GM20000 (cell line): ENCODE data around the gene NHEJ1.

ENCODE experiments used
- DNase-seq: peaks from one replicate; pipeline ENCODE4 v3.0.0; 2012; ENCODE audit warnings: low spot score
- TF ChIP-seq, protein P1 (sequence below): IDR thresholded peaks from 2 replicates; pipeline ENCODE4 v1.5.1; 2012; ENCODE audit warnings: mild to moderate bottlenecking, control low read depth; ENCODE audit errors: extremely low read depth, missing control alignments

The NHEJ1 gene

DNA sequence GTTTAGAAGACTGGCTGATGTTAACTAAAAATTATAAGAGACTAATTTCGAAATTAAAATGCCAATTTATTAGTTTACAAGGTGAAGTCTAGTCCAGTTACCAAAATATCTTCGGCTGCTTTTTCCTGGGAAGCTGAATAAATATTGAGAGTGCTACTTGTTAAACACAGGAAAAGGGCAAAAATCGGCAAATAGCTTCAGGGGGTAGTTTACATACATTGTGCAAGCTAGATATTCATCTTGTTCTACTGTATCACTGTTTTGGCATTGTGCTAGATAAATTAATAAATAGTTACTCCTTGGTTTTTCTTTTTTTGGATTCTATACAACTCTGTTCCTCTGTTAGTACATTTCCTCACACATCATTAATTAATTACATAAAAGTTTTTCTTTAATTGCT, 29.3 kb downstream of the NHEJ1 start:
- DNase-seq, result no peak
- TF ChIP-seq, protein P1, sequence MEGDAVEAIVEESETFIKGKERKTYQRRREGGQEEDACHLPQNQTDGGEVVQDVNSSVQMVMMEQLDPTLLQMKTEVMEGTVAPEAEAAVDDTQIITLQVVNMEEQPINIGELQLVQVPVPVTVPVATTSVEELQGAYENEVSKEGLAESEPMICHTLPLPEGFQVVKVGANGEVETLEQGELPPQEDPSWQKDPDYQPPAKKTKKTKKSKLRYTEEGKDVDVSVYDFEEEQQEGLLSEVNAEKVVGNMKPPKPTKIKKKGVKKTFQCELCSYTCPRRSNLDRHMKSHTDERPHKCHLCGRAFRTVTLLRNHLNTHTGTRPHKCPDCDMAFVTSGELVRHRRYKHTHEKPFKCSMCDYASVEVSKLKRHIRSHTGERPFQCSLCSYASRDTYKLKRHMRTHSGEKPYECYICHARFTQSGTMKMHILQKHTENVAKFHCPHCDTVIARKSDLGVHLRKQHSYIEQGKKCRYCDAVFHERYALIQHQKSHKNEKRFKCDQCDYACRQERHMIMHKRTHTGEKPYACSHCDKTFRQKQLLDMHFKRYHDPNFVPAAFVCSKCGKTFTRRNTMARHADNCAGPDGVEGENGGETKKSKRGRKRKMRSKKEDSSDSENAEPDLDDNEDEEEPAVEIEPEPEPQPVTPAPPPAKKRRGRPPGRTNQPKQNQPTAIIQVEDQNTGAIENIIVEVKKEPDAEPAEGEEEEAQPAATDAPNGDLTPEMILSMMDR, result no peak

DNA sequence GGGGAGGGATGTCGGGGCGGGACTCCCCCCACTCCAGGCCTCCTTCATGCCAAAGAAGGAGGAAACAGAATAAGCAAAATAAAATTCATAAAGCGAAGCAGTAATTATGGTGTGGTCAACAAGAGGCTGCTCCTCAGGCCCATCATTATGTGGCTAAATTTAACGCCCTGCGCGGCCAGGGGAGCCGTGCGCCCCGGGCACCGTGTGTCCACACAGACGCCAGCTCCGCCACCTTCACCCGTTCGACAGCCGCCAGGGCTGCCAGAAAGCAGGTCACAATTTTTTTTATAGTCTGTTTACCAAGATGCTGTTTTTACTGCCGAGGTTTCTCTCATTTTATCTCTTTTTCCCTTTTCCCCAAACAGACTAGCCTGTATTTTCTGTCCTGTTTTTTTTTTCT, 31.0 kb downstream of the NHEJ1 start:
- no peak for DNase-seq

DNA sequence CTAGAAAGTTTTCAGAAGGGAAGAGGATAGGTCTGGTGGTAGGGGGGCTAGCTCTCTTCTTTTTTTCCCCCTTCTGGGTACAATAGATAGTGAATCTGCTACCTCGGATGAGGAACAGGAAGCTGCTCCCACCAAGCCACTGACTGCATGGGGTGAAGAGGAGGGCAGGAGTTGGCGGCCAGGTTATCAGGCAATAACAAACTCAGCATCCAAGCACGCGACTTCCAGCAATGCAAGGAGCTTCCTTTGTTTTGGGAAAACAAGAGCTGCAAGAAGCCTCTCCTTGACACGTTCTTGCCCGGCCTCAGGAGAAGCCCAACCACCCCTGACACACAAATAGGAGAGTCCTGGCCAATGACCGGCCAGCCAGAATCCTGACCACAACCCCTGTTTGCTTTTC, 32.2 kb downstream of the NHEJ1 start:
- no peak for DNase-seq
- TF ChIP-seq, protein P1, result no peak

More for the DNA sequence above, 31.0 kb downstream of the NHEJ1 start:
- TF ChIP-seq, protein P1, result no peak

DNA sequence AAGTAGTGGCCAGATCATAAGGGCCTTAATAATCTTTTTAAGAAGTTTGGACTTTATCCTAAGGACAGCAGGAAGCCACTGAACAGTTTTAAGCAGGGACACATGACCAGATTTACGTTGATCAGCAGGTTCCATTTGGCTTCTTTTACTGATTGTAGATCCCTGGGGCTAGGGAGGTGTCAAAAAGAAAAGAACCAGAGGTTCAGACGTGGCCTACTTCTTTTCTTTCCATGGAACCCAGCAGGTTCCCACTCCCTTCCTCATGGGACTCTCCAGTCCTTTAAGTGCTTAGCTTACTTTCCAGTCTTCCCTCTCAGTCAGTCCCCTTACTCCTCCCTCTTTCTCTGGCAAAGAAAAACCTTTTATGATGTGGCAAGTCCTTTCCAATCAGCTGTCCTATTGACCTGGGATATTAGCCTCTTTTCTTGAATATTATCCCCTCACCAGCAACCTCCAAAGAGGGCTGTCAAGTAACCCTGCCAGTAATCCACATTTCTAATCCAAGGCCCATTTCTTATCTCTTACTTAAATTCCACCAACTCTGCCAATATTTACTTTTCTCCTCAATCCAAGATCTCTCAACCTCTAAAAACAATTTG, 33.5 kb downstream of the NHEJ1 start:
- TF ChIP-seq, protein P1, result no peak
- no peak for DNase-seq

DNA sequence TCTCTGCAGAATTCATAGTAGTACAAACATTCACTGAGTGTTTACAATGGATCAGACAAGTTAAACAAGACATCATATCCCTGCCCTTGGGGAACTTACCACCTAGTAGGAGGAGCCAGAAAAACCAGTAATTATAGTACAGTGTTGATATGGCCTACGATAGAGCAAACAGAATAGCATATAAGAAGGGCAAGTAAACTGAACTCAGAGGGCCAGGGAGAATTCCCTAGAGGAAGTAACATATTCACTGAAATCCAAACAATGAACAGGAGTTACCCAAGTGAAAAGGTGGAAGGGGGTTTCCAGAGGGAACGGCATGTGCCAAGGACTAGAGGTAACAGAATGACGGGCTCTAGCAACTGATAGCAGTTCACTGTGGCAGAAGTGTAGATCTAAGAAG, 34.1 kb downstream of the NHEJ1 start:
- DNase-seq, result no peak
- TF ChIP-seq, protein P1, result no peak

DNA sequence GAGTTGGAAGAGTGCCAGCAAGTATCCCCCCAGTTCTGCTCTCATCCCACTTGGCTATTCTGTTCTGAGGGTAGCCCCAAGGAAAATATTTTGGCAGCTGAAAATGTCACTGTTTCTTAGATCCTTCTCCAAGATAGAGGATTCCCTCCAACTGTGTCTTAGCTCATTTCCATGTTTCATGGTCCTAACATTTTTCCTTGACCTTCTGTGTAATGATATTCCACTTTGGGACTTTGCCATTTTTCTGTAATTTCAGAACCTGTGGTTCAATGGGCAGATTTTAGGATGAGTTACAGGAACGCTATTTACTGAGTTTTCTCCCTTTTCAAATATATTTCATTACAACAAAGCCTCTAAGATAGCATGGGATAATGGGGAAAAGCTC, 34.7 kb downstream of the NHEJ1 start:
- TF ChIP-seq, protein P1, result no peak
- no peak for DNase-seq

DNA sequence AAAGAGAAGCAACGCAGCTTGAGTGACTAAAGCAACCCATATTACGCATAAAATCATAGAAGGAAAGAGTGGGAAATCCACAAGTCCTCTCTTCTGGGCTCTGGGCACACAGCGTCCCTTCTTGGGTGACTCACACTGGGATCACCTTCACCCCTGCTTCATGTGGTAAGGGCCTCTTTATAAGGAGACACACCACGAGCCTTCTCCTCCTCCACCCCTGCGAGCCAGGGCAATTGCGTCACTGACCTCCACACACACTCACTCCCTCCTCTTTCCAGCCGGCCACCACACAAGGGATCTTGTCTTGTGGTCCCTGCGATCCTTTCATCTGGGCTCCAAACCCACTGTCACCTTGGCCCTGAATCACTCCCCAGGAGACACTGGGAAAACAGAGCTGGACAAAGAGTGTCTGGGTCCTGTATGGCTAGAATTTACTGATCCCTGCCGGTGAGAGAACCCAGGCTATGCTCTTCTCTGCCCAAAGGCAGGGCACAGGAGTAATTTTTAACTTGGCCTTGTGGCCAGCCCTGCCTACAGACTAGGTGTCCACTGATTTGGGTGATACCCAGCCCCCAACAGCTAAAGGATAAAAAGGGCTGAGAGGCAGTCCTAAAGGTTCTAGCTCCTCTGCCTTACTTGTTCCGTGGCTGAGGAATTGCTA, 35.3 kb downstream of the NHEJ1 start:
- TF ChIP-seq, protein P1, result no peak
- no peak for DNase-seq
